ENCODE results near the gene PGM1. TPM values are rescaled to one million over a fixed set of nuclear protein-coding genes. Genes with fewer than 3 reads are reported as not detected.

PGM1 gene
- total RNA-seq, 4 donors from 2014 or later = 36.7 to 57.0 (median 50.8) TPM

DNA sequence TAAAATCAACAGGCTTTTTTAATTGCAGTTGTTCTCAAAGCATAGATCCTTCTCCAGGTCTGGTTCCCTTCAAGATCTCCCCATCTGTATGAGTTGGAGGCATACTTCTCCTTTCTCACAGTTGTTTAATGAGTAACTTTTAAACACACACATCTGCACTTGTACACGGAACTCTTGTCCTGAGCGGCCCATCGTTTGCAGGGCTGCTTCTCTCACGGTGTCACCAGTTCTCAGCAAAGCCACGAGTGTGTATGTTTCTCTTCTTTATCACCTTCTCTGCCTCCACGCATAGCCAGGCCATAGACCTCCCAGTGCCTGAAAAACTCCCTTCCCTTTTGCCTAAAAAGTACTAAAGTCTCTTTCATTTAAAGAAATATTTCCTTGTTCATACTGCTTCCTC lies 111.9 kb downstream of the PGM1 start:
- no peaks in the 10 kb centered on the region for H3K27me3 ChIP-seq
- no peak overlapping the region for H3K4me3 ChIP-seq
- 76 to 81% methylated on average over 6 of the region's 6 CpGs for WGBS, 2 donors
- no peaks in the 10 kb centered on the region for H3K4me1 ChIP-seq
- no peaks in the 10 kb centered on the region for H3K9me3 ChIP-seq
- DNase-seq (ENCODE audit: low spot score in 2 of 2) = no peak
- H3K36me3 ChIP-seq = no peaks in the 10 kb centered on the region
- TF ChIP-seq POLR2A (IDR thresholded peaks at IDR 0.05) (no peak), EP300 (IDR thresholded peaks at IDR 0.05) (no peak)
- TF ChIP-seq, protein P1, sequence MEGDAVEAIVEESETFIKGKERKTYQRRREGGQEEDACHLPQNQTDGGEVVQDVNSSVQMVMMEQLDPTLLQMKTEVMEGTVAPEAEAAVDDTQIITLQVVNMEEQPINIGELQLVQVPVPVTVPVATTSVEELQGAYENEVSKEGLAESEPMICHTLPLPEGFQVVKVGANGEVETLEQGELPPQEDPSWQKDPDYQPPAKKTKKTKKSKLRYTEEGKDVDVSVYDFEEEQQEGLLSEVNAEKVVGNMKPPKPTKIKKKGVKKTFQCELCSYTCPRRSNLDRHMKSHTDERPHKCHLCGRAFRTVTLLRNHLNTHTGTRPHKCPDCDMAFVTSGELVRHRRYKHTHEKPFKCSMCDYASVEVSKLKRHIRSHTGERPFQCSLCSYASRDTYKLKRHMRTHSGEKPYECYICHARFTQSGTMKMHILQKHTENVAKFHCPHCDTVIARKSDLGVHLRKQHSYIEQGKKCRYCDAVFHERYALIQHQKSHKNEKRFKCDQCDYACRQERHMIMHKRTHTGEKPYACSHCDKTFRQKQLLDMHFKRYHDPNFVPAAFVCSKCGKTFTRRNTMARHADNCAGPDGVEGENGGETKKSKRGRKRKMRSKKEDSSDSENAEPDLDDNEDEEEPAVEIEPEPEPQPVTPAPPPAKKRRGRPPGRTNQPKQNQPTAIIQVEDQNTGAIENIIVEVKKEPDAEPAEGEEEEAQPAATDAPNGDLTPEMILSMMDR (IDR thresholded peaks at IDR 0.05) = no peak
- H3K27ac ChIP-seq = no peak overlapping the region

DNA sequence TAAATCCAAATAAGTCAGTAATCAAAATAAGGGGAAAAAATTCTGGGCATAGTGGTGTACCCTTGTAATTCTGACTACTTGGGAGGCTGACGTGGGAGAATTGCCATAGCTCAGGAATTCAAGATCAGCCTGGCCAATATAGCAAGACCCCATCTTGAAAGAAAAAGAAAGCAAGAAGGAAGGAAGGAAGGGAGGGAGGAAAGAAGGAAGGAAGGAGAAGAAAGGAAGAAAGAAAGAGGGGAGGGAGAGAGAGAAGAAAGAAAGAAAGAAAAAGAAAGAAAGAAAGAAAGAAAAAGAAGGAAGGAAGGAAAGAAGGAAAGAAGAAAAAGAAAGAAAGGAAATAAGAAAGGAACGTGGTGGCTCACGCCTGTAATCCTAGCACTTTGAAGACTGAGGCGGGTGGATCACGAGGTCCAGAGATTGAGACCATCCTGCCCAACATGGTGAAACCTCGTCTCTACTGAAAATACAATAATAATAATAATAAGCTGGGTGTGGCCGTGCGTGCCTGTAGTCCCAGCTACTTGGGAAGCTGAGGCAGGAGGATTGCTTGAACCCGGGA lies 116.1 kb downstream of the PGM1 start:
- Histone ChIP-seq H3K9me3 (no peaks in the 10 kb centered on the region), H3K27ac (no peak overlapping the region), H3K36me3 (no peaks in the 10 kb centered on the region), H3K4me3 (no peak overlapping the region), H3K27me3 (no peaks in the 10 kb centered on the region), H3K4me1 (peaks cover 0 to 8% (median 2%) of the 10 kb centered on the region in 4 donors)
- no peak for DNase-seq (ENCODE audit: low spot score in 2 of 2)
- WGBS, 2 donors = 71 to 77% methylated on average over 9 of the region's 9 CpGs
- TF ChIP-seq, protein P1 (IDR thresholded peaks at IDR 0.05) = no peak
- TF ChIP-seq POLR2A (IDR thresholded peaks at IDR 0.05) (no peak), EP300 (IDR thresholded peaks at IDR 0.05) (no peak)

Small RNAs within 50 kb of the gene (small RNA-seq; reads per million reads assigned to genes)
- gene RF02105 = not detected
- gene RF02106 = not detected
- not detected for gene RF02107
- gene RF02108 = not detected
- not detected for gene RF02109
- gene RF02110 = not detected

Other genes starting within 250 kb of the PGM1 start
- 10 to 100 TPM in 3 of 4 donors, 1 to 10 TPM in 1; 6.6 to 16.8 (median 13.5) TPM for gene ALG6, start 225.8 kb upstream of the PGM1 start, total RNA-seq
- 10 to 100 TPM; 11.5 to 38.0 (median 18.7) TPM for gene ITGB3BP, start 70.2 kb upstream of the PGM1 start, total RNA-seq
- gene EFCAB7, start 69.9 kb upstream of the PGM1 start, total RNA-seq = 10 to 100 TPM in 2 of 4 donors, 1 to 10 TPM in 2; 8.2 to 12.2 (median 10.2) TPM
- gene ROR1, start 180.6 kb downstream of the PGM1 start, total RNA-seq = 10 to 100 TPM; 10.5 to 47.7 (median 43.7) TPM